Body of pancreas (tissue), 4 donors: Measurements from ENCODE around the gene GJD4.

Experiments used
- CTCF ChIP-seq, 7 experiments: fragments of 450-650 bp in 4 of 7; fragments of 200-600 bp in 3 of 7; sonication (generic) in 3 of 7; IDR thresholded peaks; one replicate each; pipeline ENCODE4 v1.5.1; 2016 to 2019; ENCODE audit warnings: antibody characterized with exemption in 7 of 7
- POLR2A ChIP-seq, 3 donors: fragments of 450-650 bp; IDR thresholded peaks; one replicate each; pipeline ENCODE4 v1.6.1; 2016; ENCODE audit warnings: antibody characterized with exemption in 3 of 3, mild to moderate bottlenecking in 2 of 3

DNA sequence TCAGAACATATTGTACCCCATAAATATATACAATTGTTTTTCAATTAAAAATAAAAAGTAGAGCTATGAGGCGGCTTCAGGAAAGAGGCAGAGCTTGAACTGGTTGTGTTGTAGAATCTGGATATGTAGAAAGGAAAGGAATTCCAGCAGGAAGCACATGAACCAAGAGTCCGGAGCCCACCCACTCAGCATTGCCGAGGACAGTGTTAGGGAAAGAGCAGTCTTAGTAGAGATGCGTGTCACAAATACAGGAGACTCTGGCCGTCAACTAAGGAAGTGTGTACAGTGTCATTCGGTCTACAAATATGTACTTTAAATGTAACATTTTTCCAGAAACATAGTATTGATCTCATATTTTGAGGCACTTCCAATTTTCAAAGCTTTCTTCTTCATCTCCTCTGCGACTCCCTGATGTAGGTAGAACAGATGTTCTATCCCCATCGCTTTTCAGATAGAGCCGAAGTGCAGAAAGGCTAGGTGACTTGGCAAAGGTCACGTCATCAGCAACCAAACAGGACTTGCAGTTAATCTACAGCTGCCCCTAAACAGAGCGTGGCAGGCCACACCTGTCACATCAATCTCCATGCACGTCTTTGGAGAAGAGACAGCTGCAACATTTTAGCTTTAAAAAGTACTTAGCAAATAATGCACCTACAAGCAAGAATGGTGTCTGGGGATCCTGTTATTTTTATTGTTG, 25.3 kb upstream of the GJD4 start:
- TF ChIP-seq CTCF (IDR thresholded peaks at IDR 0.05) = no peak
- TF ChIP-seq POLR2A (IDR thresholded peaks at IDR 0.05) = no peak
